Measurements from ENCODE around the gene NCF1. TPM values are rescaled to one million over a fixed set of nuclear protein-coding genes. Genes with fewer than 3 reads are reported as not detected.
"Not testable (repeated sequence)": the region's sequence is repeated elsewhere in the genome, so short reads cannot be mapped to it uniquely, and the experiment has no call there.

NCF1 gene
- total RNA-seq, 1 donor from 2014 or later, result 3.5 TPM

GRCh38 chr7:74758982-74759381 lies 14.8 kb upstream of the NCF1 start:
- H3K27me3 ChIP-seq (ENCODE audit: low read depth); H3K36me3 ChIP-seq; H3K4me1 ChIP-seq; H3K9me3 ChIP-seq (replicated peaks); DNase-seq; H3K4me3 ChIP-seq; intact Hi-C loops (cut with micrococcal nuclease); H3K27ac ChIP-seq (replicated peaks): not testable (repeated sequence)

GRCh38 chr7:74765205-74765918 lies 8.4 kb upstream of the NCF1 start:
- H3K27me3 ChIP-seq (ENCODE audit: low read depth); H3K4me1 ChIP-seq; H3K27ac ChIP-seq (replicated peaks); DNase-seq; intact Hi-C loops (cut with micrococcal nuclease); H3K36me3 ChIP-seq; H3K9me3 ChIP-seq (replicated peaks); H3K4me3 ChIP-seq: not testable (repeated sequence)

- H3K4me1 ChIP-seq; H3K27ac ChIP-seq (replicated peaks): not testable (repeated sequence)
Observed at GRCh38 chr7:74766509-74766908, 7.3 kb upstream of the NCF1 start.

GRCh38 chr7:74766991-74767390 lies 6.8 kb upstream of the NCF1 start:
- H3K27ac ChIP-seq (replicated peaks); H3K4me1 ChIP-seq; H3K27me3 ChIP-seq (ENCODE audit: low read depth); DNase-seq; H3K36me3 ChIP-seq; H3K9me3 ChIP-seq (replicated peaks); H3K4me3 ChIP-seq; intact Hi-C loops (cut with micrococcal nuclease): not testable (repeated sequence)

More at GRCh38 chr7:74766509-74766908, 7.3 kb upstream of the NCF1 start:
- intact Hi-C loops (cut with micrococcal nuclease); H3K4me3 ChIP-seq; H3K9me3 ChIP-seq (replicated peaks); DNase-seq; H3K27me3 ChIP-seq (ENCODE audit: low read depth); H3K36me3 ChIP-seq: not testable (repeated sequence)

GRCh38 chr7:74770062-74770461 lies 3.7 kb upstream of the NCF1 start:
- H3K36me3 ChIP-seq; H3K4me1 ChIP-seq; H3K27me3 ChIP-seq (ENCODE audit: low read depth); H3K9me3 ChIP-seq (replicated peaks); intact Hi-C loops (cut with micrococcal nuclease); DNase-seq; H3K27ac ChIP-seq (replicated peaks); H3K4me3 ChIP-seq: not testable (repeated sequence)

GRCh38 chr7:74772093-74772492 lies 1.7 kb upstream of the NCF1 start:
- H3K4me1 ChIP-seq; H3K27ac ChIP-seq (replicated peaks); DNase-seq; intact Hi-C loops (cut with micrococcal nuclease); H3K9me3 ChIP-seq (replicated peaks); H3K4me3 ChIP-seq; H3K36me3 ChIP-seq; H3K27me3 ChIP-seq (ENCODE audit: low read depth): not testable (repeated sequence)

GRCh38 chr7:74775111-74775510 lies 1.3 kb downstream of the NCF1 start:
- H3K36me3 ChIP-seq; H3K27ac ChIP-seq (replicated peaks); H3K9me3 ChIP-seq (replicated peaks); DNase-seq; H3K4me3 ChIP-seq; H3K27me3 ChIP-seq (ENCODE audit: low read depth); H3K4me1 ChIP-seq; intact Hi-C loops (cut with micrococcal nuclease): not testable (repeated sequence)

- H3K27ac ChIP-seq (replicated peaks); H3K9me3 ChIP-seq (replicated peaks); H3K27me3 ChIP-seq (ENCODE audit: low read depth); H3K4me3 ChIP-seq; H3K36me3 ChIP-seq; H3K4me1 ChIP-seq; DNase-seq; intact Hi-C loops (cut with micrococcal nuclease): not testable (repeated sequence)
Observed at GRCh38 chr7:74779053-74779452, 5.2 kb downstream of the NCF1 start.

GRCh38 chr7:74781746-74782145 lies 7.9 kb downstream of the NCF1 start:
- H3K4me3 ChIP-seq; H3K4me1 ChIP-seq; H3K36me3 ChIP-seq; intact Hi-C loops (cut with micrococcal nuclease); H3K27me3 ChIP-seq (ENCODE audit: low read depth); H3K9me3 ChIP-seq (replicated peaks); DNase-seq; H3K27ac ChIP-seq (replicated peaks): not testable (repeated sequence)

GRCh38 chr7:74783595-74783994 lies 9.8 kb downstream of the NCF1 start:
- H3K27ac ChIP-seq (replicated peaks); H3K36me3 ChIP-seq; H3K4me1 ChIP-seq; H3K27me3 ChIP-seq (ENCODE audit: low read depth); H3K4me3 ChIP-seq; H3K9me3 ChIP-seq (replicated peaks); DNase-seq; intact Hi-C loops (cut with micrococcal nuclease): not testable (repeated sequence)

GRCh38 chr7:74788369-74789150 lies 14.7 kb downstream of the NCF1 start:
- intact Hi-C loops (cut with micrococcal nuclease); H3K9me3 ChIP-seq (replicated peaks); H3K27me3 ChIP-seq (ENCODE audit: low read depth); H3K4me1 ChIP-seq; H3K36me3 ChIP-seq: not testable (repeated sequence)
- Histone ChIP-seq H3K27ac (replicated peaks) (peak overlapping the region; percentile 50), H3K4me3 (peak overlapping the region; percentile 58)
- peak; percentile 95 for DNase-seq

- DNase-seq; intact Hi-C loops (cut with micrococcal nuclease); H3K27me3 ChIP-seq (ENCODE audit: low read depth): not testable (repeated sequence)
Observed at GRCh38 chr7:74789200-74789736, 15.5 kb downstream of the NCF1 start.

GRCh38 chr7:74797848-74798622 lies 24.2 kb downstream of the NCF1 start:
- H3K4me3 ChIP-seq; H3K27ac ChIP-seq (replicated peaks); H3K27me3 ChIP-seq (ENCODE audit: low read depth); H3K9me3 ChIP-seq (replicated peaks); H3K4me1 ChIP-seq; intact Hi-C loops (cut with micrococcal nuclease); H3K36me3 ChIP-seq; DNase-seq: not testable (repeated sequence)

More at GRCh38 chr7:74789200-74789736, 15.5 kb downstream of the NCF1 start:
- not testable (repeated sequence) for H3K27ac ChIP-seq (replicated peaks); H3K36me3 ChIP-seq; H3K4me1 ChIP-seq; H3K4me3 ChIP-seq; H3K9me3 ChIP-seq (replicated peaks)
